GM18870 (cell line): ENCODE measurements around the gene FGFRL1.
"Not testable (repeated sequence)": the region's sequence is repeated elsewhere in the genome, so short reads cannot be mapped to it uniquely, and the experiment has no call there.

Experiments
- ATAC-seq: cut with Tn5 transposase; IDR thresholded peaks from one replicate; pipeline ENCODE4 v1.9.1; 2021; ENCODE audit warnings: moderate library complexity; ENCODE audit not compliant: unreplicated experiment

The FGFRL1 gene

GRCh38 chr4:1036976-1037810 lies 25.8 kb downstream of the FGFRL1 start:
- ATAC-seq, result no peak

GRCh38 chr4:1038948-1039492 lies 27.6 kb downstream of the FGFRL1 start:
- ATAC-seq, result no peak

GRCh38 chr4:1039493-1040343 lies 28.3 kb downstream of the FGFRL1 start:
- no peak for ATAC-seq

GRCh38 chr4:1040344-1041146 lies 29.1 kb downstream of the FGFRL1 start:
- no peak for ATAC-seq

- no peak for ATAC-seq
Observed at GRCh38 chr4:1041147-1041935, 29.9 kb downstream of the FGFRL1 start.

- no peak for ATAC-seq
Observed at GRCh38 chr4:1041936-1042330, 30.5 kb downstream of the FGFRL1 start.

GRCh38 chr4:1042352-1043055 lies 31.1 kb downstream of the FGFRL1 start:
- ATAC-seq, result no peak

GRCh38 chr4:1043162-1043561 lies 31.7 kb downstream of the FGFRL1 start:
- ATAC-seq, result no peak

- ATAC-seq, result no peak
Observed at GRCh38 chr4:1043651-1044468, 32.4 kb downstream of the FGFRL1 start.

GRCh38 chr4:1044469-1045192 lies 33.2 kb downstream of the FGFRL1 start:
- ATAC-seq, result no peak

- no peak for ATAC-seq
Observed at GRCh38 chr4:1045193-1045594, 33.8 kb downstream of the FGFRL1 start.

- ATAC-seq, result no peak
Observed at GRCh38 chr4:1045595-1046201, 34.3 kb downstream of the FGFRL1 start.

- not testable (repeated sequence) for ATAC-seq
Observed at GRCh38 chr4:1046581-1047011, 35.2 kb downstream of the FGFRL1 start.

GRCh38 chr4:1047106-1047975 lies 35.9 kb downstream of the FGFRL1 start:
- ATAC-seq, result no peak

- ATAC-seq, result no peak
Observed at GRCh38 chr4:1047976-1048772, 36.7 kb downstream of the FGFRL1 start.
